SIG-M5 (cell line): ENCODE results near the gene TYROBP.
"Not testable (repeated sequence)": the region's sequence is repeated elsewhere in the genome, so short reads cannot be mapped to it uniquely, and the experiment has no call there.

Experiments used
- DNase-seq: peaks from one replicate; lab custom pipeline; 2025; lab: John Stamatoyannopoulos, UW

Gene TYROBP

GRCh38 chr19:35870124-35870736, 37.9 kb downstream of the TYROBP start:
- not testable (repeated sequence) for DNase-seq

GRCh38 chr19:35869327-35870123, 38.6 kb downstream of the TYROBP start:
- DNase-seq: peak; percentile 59

GRCh38 chr19:35868823-35869326, 39.2 kb downstream of the TYROBP start:
- no peak for DNase-seq

- DNase-seq: no peak
Observed at GRCh38 chr19:35868172-35868822, 39.8 kb downstream of the TYROBP start, which contains the start of gene APLP1. APLP1 (plus strand) TSS chr19:35868574; CDS start chr19:35868637, 63 bp downstream.

- no peak for DNase-seq
Observed at GRCh38 chr19:35863018-35863417, 45.1 kb downstream of the TYROBP start.

GRCh38 chr19:35862528-35862927, 45.6 kb downstream of the TYROBP start:
- DNase-seq: no peak

- no peak for DNase-seq
Observed at GRCh38 chr19:35861640-35862160, 46.4 kb downstream of the TYROBP start.

GRCh38 chr19:35860818-35861639, 47.1 kb downstream of the TYROBP start:
- DNase-seq: no peak

GRCh38 chr19:35860436-35860817, 47.7 kb downstream of the TYROBP start:
- DNase-seq: no peak

GRCh38 chr19:35859414-35859813, 48.7 kb downstream of the TYROBP start:
- DNase-seq: no peak

- DNase-seq: no peak
Observed at GRCh38 chr19:35858311-35858710, 49.8 kb downstream of the TYROBP start.

- DNase-seq: no peak
Observed at GRCh38 chr19:35856546-35857149, 51.4 kb downstream of the TYROBP start, which contains the start of gene KIRREL2. KIRREL2 (plus strand) TSS chr19:35856911; CDS start chr19:35857120, 209 bp downstream.
